ENCODE results near the gene CENPO. TPM values are rescaled to one million over a fixed set of nuclear protein-coding genes. Genes with fewer than 3 reads are reported as not detected.

Gene CENPO
- total RNA-seq, 6 experiments from 2014 or later: 1.6 to 6.0 (median 3.1) TPM

DNA sequence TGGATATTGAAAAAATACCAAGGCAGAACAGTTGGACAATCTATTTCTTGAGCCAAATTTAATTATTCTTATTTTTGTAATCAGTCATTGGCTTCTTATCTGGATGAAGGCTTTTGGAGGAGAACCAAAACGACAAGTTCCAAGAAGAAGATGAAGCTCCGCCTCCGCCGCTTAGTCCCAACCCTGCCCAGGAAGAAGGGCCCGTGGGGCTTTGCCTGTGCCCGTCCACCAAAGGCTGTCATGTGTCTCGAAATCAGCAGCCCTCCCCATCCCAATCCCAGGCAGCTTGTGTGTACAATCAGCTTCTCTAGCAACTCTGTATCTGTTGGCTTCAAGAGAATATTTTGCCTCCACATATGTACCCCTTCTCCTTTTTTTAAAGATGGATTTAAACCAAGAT, 24.6 kb upstream of the CENPO start:
- Histone ChIP-seq H3K9me3 (no peaks in the 10 kb centered on the region), H3K4me3 (no peak overlapping the region), H3K36me3 (peaks cover 0 to 11% (median 2%) of the 10 kb centered on the region in 4 donors), H3K27ac (no peak overlapping the region), H3K27me3 (no peaks in the 10 kb centered on the region), H3K4me1 (no peaks in the 10 kb centered on the region)
- TF ChIP-seq CTCF (IDR thresholded peaks at IDR 0.05): no peak
- no peak for TF ChIP-seq POLR2A (IDR thresholded peaks at IDR 0.05)
- DNase-seq (no peak), ATAC-seq (no peak)
- intact Hi-C loops (cut with DNase I): no loop called here
- WGBS (ENCODE audit: insufficient coverage, low coverage, low lambda C conversion rate, missing lambda C conversion rate): 92% methylated on average over 7 of the region's 7 CpGs

DNA sequence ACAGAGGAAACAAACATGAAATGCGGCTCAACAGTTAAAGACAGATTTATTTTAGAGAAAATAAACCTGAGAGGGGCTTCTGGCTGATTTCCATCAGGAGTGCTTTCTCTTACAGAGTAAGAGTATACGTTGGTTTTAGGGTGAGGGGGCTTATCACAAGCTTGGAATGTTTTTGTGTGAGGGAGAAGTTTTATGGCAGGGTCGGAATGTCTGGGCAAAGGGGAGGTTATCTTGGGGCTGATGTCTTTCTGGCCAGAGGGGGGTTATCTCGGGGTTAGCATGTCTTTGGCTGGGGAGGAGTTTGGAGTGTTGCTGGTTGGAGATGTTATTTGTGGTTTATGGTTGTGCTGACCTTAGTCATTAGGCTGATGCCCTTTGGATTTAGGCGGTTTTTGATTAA, 22.2 kb upstream of the CENPO start:
- no peak overlapping the region for H3K4me3 ChIP-seq
- TF ChIP-seq POLR2A (IDR thresholded peaks at IDR 0.05): no peak
- TF ChIP-seq CTCF (IDR thresholded peaks at IDR 0.05): no peak

DNA sequence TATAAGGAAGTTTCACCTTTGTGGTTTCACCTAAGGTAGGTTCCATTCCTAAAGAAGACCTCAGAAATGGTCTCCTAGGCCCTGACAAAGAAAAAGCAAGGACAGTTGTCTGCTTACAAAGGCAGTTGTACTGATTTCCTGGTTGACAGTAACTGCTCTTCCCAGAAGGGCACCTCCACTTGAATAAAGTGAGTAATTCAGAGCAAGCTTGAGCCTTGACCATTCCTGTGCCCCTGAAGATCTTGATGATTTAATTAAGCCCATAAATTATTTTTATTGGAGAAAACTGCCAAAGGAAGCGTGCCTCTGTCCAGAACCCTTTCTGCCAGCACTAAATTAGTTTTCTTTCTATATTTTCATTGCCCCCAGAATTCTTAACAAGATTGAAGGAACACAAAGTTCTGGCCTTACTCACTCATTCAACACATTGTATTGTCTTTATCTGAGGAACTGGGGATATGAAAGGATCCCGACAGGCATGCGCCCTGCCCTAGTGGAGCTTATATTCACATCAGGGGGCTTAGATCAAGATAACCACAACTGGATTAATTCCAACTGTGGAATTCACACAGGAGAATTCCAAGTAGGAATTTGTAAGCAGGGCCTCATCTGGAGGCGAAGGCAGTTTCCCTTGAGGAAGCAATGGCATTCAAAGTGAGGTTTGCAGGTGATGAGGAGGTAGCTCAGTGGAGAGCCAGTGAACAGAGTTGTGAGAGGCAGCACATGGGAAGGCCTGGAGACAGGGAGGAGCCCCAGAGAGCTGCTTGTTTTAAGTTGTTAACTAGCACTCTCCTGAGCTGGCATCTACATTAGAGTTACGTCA, 21.2 kb upstream of the CENPO start:
- no peaks in the 10 kb centered on the region for H3K27me3 ChIP-seq
- H3K9me3 ChIP-seq: no peaks in the 10 kb centered on the region
- no peak for DNase-seq
- no peak overlapping the region for H3K4me3 ChIP-seq
- intact Hi-C loops (cut with DNase I): no loop called here
- 94% methylated on average over 4 of the region's 5 CpGs for WGBS (ENCODE audit: insufficient coverage, low coverage, low lambda C conversion rate, missing lambda C conversion rate)
- no peak for ATAC-seq
- TF ChIP-seq CTCF (IDR thresholded peaks at IDR 0.05): no peak
- TF ChIP-seq POLR2A (IDR thresholded peaks at IDR 0.05): no peak
- H3K27ac ChIP-seq: no peak overlapping the region
- H3K4me1 ChIP-seq: no peaks in the 10 kb centered on the region
- peaks cover 0 to 11% (median 2%) of the 10 kb centered on the region in 4 donors for H3K36me3 ChIP-seq

More for the DNA sequence above, 22.2 kb upstream of the CENPO start:
- no peaks in the 10 kb centered on the region for H3K9me3 ChIP-seq
- DNase-seq: no peak
- intact Hi-C loops (cut with DNase I): no loop called here
- H3K27ac ChIP-seq: no peak overlapping the region
- no peaks in the 10 kb centered on the region for H3K4me1 ChIP-seq
- ATAC-seq: no peak
- H3K27me3 ChIP-seq: no peaks in the 10 kb centered on the region
- WGBS (ENCODE audit: insufficient coverage, low coverage, low lambda C conversion rate, missing lambda C conversion rate): 70% methylated on average over 2 of the region's 5 CpGs
- peaks cover 0 to 11% (median 2%) of the 10 kb centered on the region in 4 donors for H3K36me3 ChIP-seq

DNA sequence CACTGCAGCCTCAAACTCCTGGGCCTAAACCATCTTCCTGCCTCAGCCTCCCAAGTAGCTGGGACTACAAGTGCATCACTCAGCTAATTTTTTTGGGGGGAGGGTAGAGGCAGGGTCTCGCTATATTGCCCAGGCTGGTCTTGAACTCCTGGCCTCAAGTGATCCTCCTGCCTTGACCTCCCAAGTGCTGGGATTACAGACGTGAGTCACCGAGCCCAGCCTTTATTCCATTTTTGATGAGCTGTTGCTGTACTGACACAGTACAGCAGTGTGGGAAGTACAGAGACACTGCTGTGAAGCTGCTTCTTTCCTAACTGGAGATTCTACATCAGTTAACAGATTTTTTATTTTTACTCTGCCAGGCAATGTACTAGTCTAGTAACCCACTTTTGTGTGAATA, 18.9 kb upstream of the CENPO start:
- intact Hi-C loops (cut with DNase I): no loop called here
- WGBS (ENCODE audit: insufficient coverage, low coverage, low lambda C conversion rate, missing lambda C conversion rate): 81% methylated on average over 3 of the region's 3 CpGs
- no peak overlapping the region for H3K4me3 ChIP-seq
- no peak for ATAC-seq
- TF ChIP-seq CTCF (IDR thresholded peaks at IDR 0.05): no peak
- H3K27me3 ChIP-seq: no peaks in the 10 kb centered on the region
- no peak for DNase-seq
- peaks cover 0 to 3% (median 0%) of the 10 kb centered on the region in 4 donors for H3K36me3 ChIP-seq
- H3K9me3 ChIP-seq: no peaks in the 10 kb centered on the region
- no peak overlapping the region for H3K27ac ChIP-seq
- no peaks in the 10 kb centered on the region for H3K4me1 ChIP-seq
